B cell (primary cell): Measurements from ENCODE around the gene JAM2. TPM values are rescaled to one million over a fixed set of nuclear protein-coding genes. Genes with fewer than 3 reads are reported as not detected.

Experiments used
- ATAC-seq: fragments of 200-7000 bp; cut with Tn5 transposase; one replicate; pipeline ENCODE4 v1.10.0; 2021; ENCODE audit warnings: low read depth, mild to moderate bottlenecking, moderate number of reproducible peaks, moderate library complexity
- CTCF ChIA-PET: fragments of 350-600 bp; sonication (Branson Sonifier 250); formaldehyde crosslinking; loops from one replicate; lab custom pipeline; 2021; ENCODE audit warnings: antibody characterized with exemption, inconsistent platforms; lab: Charles Lee
- POLR2A ChIA-PET: fragments of 350-600 bp; sonication (Branson Sonifier 250); formaldehyde crosslinking; loops from one replicate; lab custom pipeline; 2021; ENCODE audit warnings: antibody characterized with exemption; lab: Charles Lee
- DNase-seq: peaks from one replicate; pipeline ENCODE4 v3.0.0; 2013
- H2AFZ ChIP-seq: 2 replicates; pipeline ENCODE4 v1.6.1; 2012; ENCODE audit warnings: mild to moderate bottlenecking, low read depth, low read length; ENCODE audit not compliant: insufficient read depth, poor library complexity, severe bottlenecking
- H3K27ac ChIP-seq, 2 donors: 1 replicate in 1 of 2; 2 replicates in 1 of 2; pipeline ENCODE4 v1.5.1; 2012 to 2013; ENCODE audit warnings: low read length in 2 of 2, mild to moderate bottlenecking in 2 of 2, moderate library complexity in 1 of 2
- H3K27me3 ChIP-seq, 4 experiments: fragments of 200-600 bp in 1 of 4; sonication (generic) in 1 of 4; replicated peaks in 1 of 4; 1 replicate in 2 of 4; 2 replicates in 2 of 4; pipeline versions ENCODE4 v1.6.1 to v1.7.0; 2013 to 2016; ENCODE audit warnings: low read length in 3 of 4, mild to moderate bottlenecking in 2 of 4, mixed read lengths in 1 of 4, moderate library complexity in 1 of 4; ENCODE audit not compliant: insufficient read depth in 4 of 4, control insufficient read depth in 3 of 4; ENCODE audit errors: control extremely low read depth in 1 of 4
- H3K36me3 ChIP-seq, 2 experiments: replicated peaks in 1 of 2; 1 replicate in 1 of 2; 2 replicates in 1 of 2; pipeline versions ENCODE4 v1.6.1 to v1.7.1; 2013; ENCODE audit warnings: low read length in 1 of 2; ENCODE audit not compliant: insufficient read depth in 2 of 2, control insufficient read depth in 1 of 2; ENCODE audit errors: control extremely low read depth in 1 of 2, extremely low read depth in 1 of 2
- H3K4me1 ChIP-seq, 2 donors: fragments of 200-600 bp in 1 of 2; sonication (generic) in 1 of 2; 1 replicate in 1 of 2; 2 replicates in 1 of 2; pipeline versions ENCODE4 v1.5.1 to v1.6.1; 2013 to 2017; ENCODE audit warnings: low read length in 2 of 2; ENCODE audit not compliant: control insufficient read depth in 2 of 2, insufficient read depth in 2 of 2
- H3K4me2 ChIP-seq: replicated peaks from 2 replicates; pipeline ENCODE3; 2012; ENCODE audit warnings: mild to moderate bottlenecking, low read depth, low read length; ENCODE audit not compliant: poor library complexity, severe bottlenecking
- H3K4me3 ChIP-seq, 5 experiments: fragments of 200-600 bp in 1 of 5; sonication (generic) in 1 of 5; 1 replicate in 3 of 5; 2 replicates in 2 of 5; pipeline versions ENCODE4 v1.5.1 to v1.7.0; 2011 to 2016; ENCODE audit warnings: low read length in 4 of 5, mild to moderate bottlenecking in 4 of 5, low read depth in 2 of 5, control low read depth in 1 of 5, moderate library complexity in 1 of 5; ENCODE audit not compliant: insufficient read depth in 1 of 5; ENCODE audit errors: control extremely low read depth in 1 of 5, extremely low read depth in 1 of 5
- H3K79me2 ChIP-seq: fragments of 200-600 bp; sonication (generic); one replicate; pipeline ENCODE4 v1.6.0; 2016; ENCODE audit warnings: low read length; ENCODE audit not compliant: control insufficient read depth, insufficient read depth
- H3K9ac ChIP-seq: fragments of 200-600 bp; sonication (generic); 2 replicates; pipeline ENCODE4 v1.6.1; 2017; ENCODE audit warnings: mild to moderate bottlenecking, low read length, moderate library complexity
- H3K9me3 ChIP-seq, 3 donors: one replicate each; pipeline versions ENCODE4 v1.6.1 to v1.7.1; 2013; ENCODE audit warnings: low read length in 2 of 3; ENCODE audit not compliant: control insufficient read depth in 2 of 3, insufficient read depth in 1 of 3; ENCODE audit errors: control extremely low read depth in 1 of 3
- H4K20me1 ChIP-seq: 2 replicates; pipeline ENCODE4 v1.6.0; 2012; ENCODE audit warnings: mild to moderate bottlenecking, low read length; ENCODE audit not compliant: insufficient read depth, control insufficient read depth, poor library complexity, severe bottlenecking
- H3K27ac Mint-ChIP-seq: one replicate; pipeline ENCODE4 v1.8.0; 2021; ENCODE audit warnings: mixed read lengths
- H3K27me3 Mint-ChIP-seq: one replicate; pipeline ENCODE4 v1.8.0; 2021; ENCODE audit warnings: mixed read lengths
- H3K4me1 Mint-ChIP-seq: one replicate; pipeline ENCODE4 v1.8.0; 2021; ENCODE audit warnings: mixed read lengths
- H3K4me3 Mint-ChIP-seq: one replicate; pipeline ENCODE4 v1.8.0; 2021; ENCODE audit warnings: mixed read lengths
- H3K9me3 Mint-ChIP-seq: one replicate; pipeline ENCODE4 v1.8.0; 2022; ENCODE audit warnings: mixed read lengths; ENCODE audit not compliant: insufficient read depth
- EZH2 ChIP-seq: IDR thresholded peaks from 2 replicates; pipeline ENCODE4 v1.6.1; 2012; ENCODE audit warnings: borderline replicate concordance, low read depth, mild to moderate bottlenecking, moderate library complexity, low read length; ENCODE audit not compliant: insufficient read depth, poor library complexity, severe bottlenecking
- WGBS: methylation state at CpG from one replicate; pipeline ENCODE4 v1.1.5; 2013; ENCODE audit warnings: missing lambda C conversion rate; ENCODE audit not compliant: insufficient coverage; 5-methylcytosine and 5-hydroxymethylcytosine counted together
- intact Hi-C: fragments of 100-400 bp; cut with micrococcal nuclease; formaldehyde crosslinking; loops from one replicate; pipeline ENCODE4 v1.10.0; 2022
- polyA plus RNA-seq: library from polyadenylated mRNA; depleted of rRNA; stranded (reverse); fragments of >200 nt; gene quantifications from 2 replicates; pipeline ENCODE4 v1.2.3, GENCODE V29; 2012
- total RNA-seq, 2 donors: library from RNA; stranded (reverse); fragments of 120-200 nt in 1 of 2; gene quantifications; 1 replicate in 1 of 2; 2 replicates in 1 of 2; pipeline versions ENCODE4 v1.2.3 to v1.2.4, GENCODE V29; 2013 to 2022
- TF ChIP-seq, protein P1 (sequence below): fragments of 200-600 bp; IDR thresholded peaks from one replicate; pipeline ENCODE4 v1.8.0; 2022; ENCODE audit warnings: antibody characterized with exemption, mild to moderate bottlenecking

Gene JAM2
- total and polyA plus RNA-seq, 2 donors (not counting 1 experiment from before 2014, with no cell fraction given), result 0.94 to 1.5 TPM

DNA sequence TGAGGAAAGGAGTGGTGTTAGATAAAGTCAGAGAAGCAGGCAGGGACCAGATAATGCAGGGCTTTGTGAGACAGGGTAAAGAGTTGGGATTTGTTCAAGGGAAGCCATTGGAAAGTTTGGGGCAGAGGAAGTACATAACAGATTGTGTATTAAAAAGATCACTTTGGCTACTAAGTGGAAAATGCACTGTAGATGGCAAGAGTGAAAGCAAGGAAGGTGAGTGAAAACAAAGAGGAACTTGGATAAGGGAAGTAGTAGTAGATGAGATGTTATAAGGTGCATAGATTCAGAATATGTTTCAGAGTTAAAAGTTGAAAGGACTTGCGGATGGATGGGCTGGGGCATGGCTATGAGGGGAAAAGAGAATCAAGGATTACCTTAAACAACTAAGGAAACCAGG, 49.2 kb upstream of the JAM2 start:
- TF ChIP-seq, protein P1, sequence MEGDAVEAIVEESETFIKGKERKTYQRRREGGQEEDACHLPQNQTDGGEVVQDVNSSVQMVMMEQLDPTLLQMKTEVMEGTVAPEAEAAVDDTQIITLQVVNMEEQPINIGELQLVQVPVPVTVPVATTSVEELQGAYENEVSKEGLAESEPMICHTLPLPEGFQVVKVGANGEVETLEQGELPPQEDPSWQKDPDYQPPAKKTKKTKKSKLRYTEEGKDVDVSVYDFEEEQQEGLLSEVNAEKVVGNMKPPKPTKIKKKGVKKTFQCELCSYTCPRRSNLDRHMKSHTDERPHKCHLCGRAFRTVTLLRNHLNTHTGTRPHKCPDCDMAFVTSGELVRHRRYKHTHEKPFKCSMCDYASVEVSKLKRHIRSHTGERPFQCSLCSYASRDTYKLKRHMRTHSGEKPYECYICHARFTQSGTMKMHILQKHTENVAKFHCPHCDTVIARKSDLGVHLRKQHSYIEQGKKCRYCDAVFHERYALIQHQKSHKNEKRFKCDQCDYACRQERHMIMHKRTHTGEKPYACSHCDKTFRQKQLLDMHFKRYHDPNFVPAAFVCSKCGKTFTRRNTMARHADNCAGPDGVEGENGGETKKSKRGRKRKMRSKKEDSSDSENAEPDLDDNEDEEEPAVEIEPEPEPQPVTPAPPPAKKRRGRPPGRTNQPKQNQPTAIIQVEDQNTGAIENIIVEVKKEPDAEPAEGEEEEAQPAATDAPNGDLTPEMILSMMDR, result no peak
- no peak for TF ChIP-seq EZH2
- Histone ChIP-seq H3K4me3 (no peak overlapping the region), H3K27ac (no peak overlapping the region), H2AFZ (no peak overlapping the region), H3K27me3 (no peaks in the 10 kb centered on the region), H3K79me2 (no peaks in the 10 kb centered on the region), H3K9me3 (no peaks in the 10 kb centered on the region), H3K4me1 (peaks cover 5 to 8% of the 10 kb centered on the region in 2 donors), H4K20me1 (no peaks in the 10 kb centered on the region), H3K36me3 (peaks cover 12 to 62% of the 10 kb centered on the region in 2 experiments), H3K9ac (no peak overlapping the region), H3K4me2 (no peak overlapping the region)
- intact Hi-C loops, result no loop called here
- Mint-ChIP-seq H3K9me3 (no peaks in the 10 kb centered on the region), H3K4me3 (no peak overlapping the region), H3K27ac (no peak overlapping the region), H3K4me1 (peaks cover 7% of the 10 kb centered on the region), H3K27me3 (no peaks in the 10 kb centered on the region)
- no CpG with 5 or more reads among the region's 1 CpG for WGBS
- CTCF ChIA-PET, result interaction anchor here (1.6 kb wide), 1 partner anchor 19 kb away, joined by 4 read pairs; no protein-coding TSS in a partner anchor
- DNase-seq, result no peak
- POLR2A ChIA-PET, result no interaction called here
- peak; percentile 14 for ATAC-seq

DNA sequence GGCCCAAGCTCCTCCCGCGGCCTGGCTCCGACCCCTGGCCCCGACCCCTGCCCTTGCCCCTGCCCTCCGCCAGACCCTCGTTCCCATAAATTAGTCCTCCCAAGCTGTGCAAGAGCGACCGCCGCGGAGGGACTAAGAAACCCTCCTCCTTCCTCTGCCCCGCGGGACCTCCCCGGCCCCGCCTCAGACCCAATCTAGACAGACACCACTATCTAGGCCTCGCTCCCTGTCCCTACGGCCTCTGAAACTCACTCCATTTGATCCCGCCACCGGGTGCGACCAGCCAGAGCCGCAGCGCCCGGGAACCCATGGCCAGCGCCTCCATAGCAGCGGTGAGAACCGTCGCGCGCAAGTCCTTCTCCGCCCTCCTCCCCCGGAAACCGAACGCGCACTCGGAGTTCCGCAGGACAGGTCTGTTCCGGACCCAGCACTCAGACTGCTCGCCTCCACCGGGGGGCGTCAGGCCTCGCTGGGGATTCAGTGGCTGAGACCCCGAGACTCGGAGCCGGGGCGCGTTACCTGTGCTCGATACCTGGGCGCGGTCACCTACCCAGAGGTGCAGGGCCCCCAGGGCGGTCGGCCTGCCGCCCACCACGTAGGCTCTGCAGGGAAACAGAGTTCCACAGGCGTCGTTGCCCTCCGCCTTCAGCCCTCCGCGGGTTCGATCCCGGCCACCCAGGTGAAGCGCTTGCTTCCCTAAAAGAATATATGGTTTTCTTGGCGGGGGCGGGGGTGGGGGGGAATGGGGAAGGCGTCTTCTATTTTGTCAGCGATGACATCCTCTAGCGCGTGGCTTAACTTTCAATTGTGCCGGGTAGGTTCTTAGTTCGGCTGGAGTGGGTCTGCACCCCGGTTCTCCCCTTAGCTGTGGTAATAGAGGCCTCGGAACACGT, 31.7 kb upstream of the JAM2 start, which contains the start of gene MRPL39:
MRPL39 (minus strand) TSS at position 331 of the 893 bp plus-strand sequence; CDS start at position 325, 6 bp downstream.
- Histone ChIP-seq H3K4me3 (peak within 1 kb of the TSS; percentile 71 to 91 (median 89)), H3K27ac (peak within 1 kb of the TSS; percentile 72 to 89), H3K27me3 (no peaks in the 10 kb centered on the region), H3K4me2 (peak within 1 kb of the TSS; percentile 77), H3K79me2 (peaks cover 38% of the 10 kb centered on the region), H4K20me1 (peaks cover 11% of the 10 kb centered on the region), H3K36me3 (peaks cover 6 to 31% of the 10 kb centered on the region in 2 experiments), H3K4me1 (peaks cover 28 to 30% of the 10 kb centered on the region in 2 donors), H2AFZ (peak within 1 kb of the TSS; percentile 95), H3K9ac (peak within 1 kb of the TSS; percentile 86), H3K9me3 (no peaks in the 10 kb centered on the region)
- TF ChIP-seq, protein P1, result no peak
- no peak for TF ChIP-seq EZH2
- H3K4me1 Mint-ChIP-seq, result peaks cover 38% of the 10 kb centered on the region
- peak within 1 kb of the TSS; percentile 99 for H3K4me3 Mint-ChIP-seq
- CTCF ChIA-PET, result interaction anchor here (0.6 to 5.5 kb wide), 32 partner anchors 9 to 1110 kb away, joined by 3 to 71 read pairs (median 6); partner anchors contain the start of genes ATP5PF, GABPA and JAM2
- peak; percentile 89 for ATAC-seq
- intact Hi-C loops, result loop anchor here (1.0 to 10.0 kb wide), 11 partner anchors 32 to 563 kb away; partner anchors contain the start of genes APP, ATP5PF, GABPA and JAM2
- WGBS, result under 1% methylated on average over 63 of the region's 71 CpGs
- no peaks in the 10 kb centered on the region for H3K27me3 Mint-ChIP-seq
- H3K9me3 Mint-ChIP-seq, result no peaks in the 10 kb centered on the region
- POLR2A ChIA-PET, result interaction anchor here (0.6 to 2.4 kb wide), 2 partner anchors 32 to 127 kb away, joined by 5 to 10 read pairs; partner anchors contain the start of genes ATP5PF and GABPA
- peak; percentile 91 for DNase-seq
- peak within 1 kb of the TSS; percentile 99 for H3K27ac Mint-ChIP-seq
